ENCODE data around the gene BCR.
A peak's percentile ranks its signal among the peaks of the same experiment; 100 is the strongest.

BCR gene

GRCh38 chr22:23202812-23203451, 22.6 kb downstream of the BCR start:
- DNase-seq = no peak

GRCh38 chr22:23203452-23204124, 23.3 kb downstream of the BCR start:
- no peak for DNase-seq

- no peak for DNase-seq
Observed at GRCh38 chr22:23204125-23204488, 23.8 kb downstream of the BCR start.

GRCh38 chr22:23204541-23205157, 24.3 kb downstream of the BCR start:
- DNase-seq = no peak

- DNase-seq = no peak
Observed at GRCh38 chr22:23205339-23206049, 25.2 kb downstream of the BCR start.

GRCh38 chr22:23206915-23207314, 26.6 kb downstream of the BCR start:
- no peak for DNase-seq

- no peak for DNase-seq
Observed at GRCh38 chr22:23207729-23208393, 27.6 kb downstream of the BCR start.

- no peak for DNase-seq
Observed at GRCh38 chr22:23210428-23211170, 30.3 kb downstream of the BCR start.

GRCh38 chr22:23211622-23212021, 31.3 kb downstream of the BCR start:
- no peak for DNase-seq

- DNase-seq = no peak
Observed at GRCh38 chr22:23212061-23213021, 32.0 kb downstream of the BCR start.

GRCh38 chr22:23213022-23213555, 32.8 kb downstream of the BCR start:
- no peak for DNase-seq

- DNase-seq = no peak
Observed at GRCh38 chr22:23213581-23214334, 33.4 kb downstream of the BCR start.

- no peak for DNase-seq
Observed at GRCh38 chr22:23214398-23214797, 34.1 kb downstream of the BCR start.

- DNase-seq = peak; percentile 32
Observed at GRCh38 chr22:23215294-23216241, 35.3 kb downstream of the BCR start.

GRCh38 chr22:23216461-23217170, 36.3 kb downstream of the BCR start:
- peak; percentile 36 for DNase-seq

- no peak for DNase-seq
Observed at GRCh38 chr22:23217171-23218052, 37.1 kb downstream of the BCR start.
